WERI-Rb-1 (cell line): ENCODE results near the gene MTRF1L.
A peak's percentile ranks its signal among the peaks of the same experiment; 100 is the strongest.

Source experiments
- DNase-seq: peaks from one replicate; pipeline ENCODE4 v3.0.0-alpha.2; 2020
- H3K27ac ChIP-seq: fragments of 250-450 bp; sonication (Bioruptor Pico); 2 replicates; pipeline ENCODE4 v1.5.1; 2020; ENCODE audit warnings: mild to moderate bottlenecking, moderate library complexity
- H3K27me3 ChIP-seq: fragments of 250-450 bp; sonication (Bioruptor Pico); 2 replicates; pipeline ENCODE4 v1.5.1; 2021; ENCODE audit warnings: mild to moderate bottlenecking, low read depth, moderate library complexity; ENCODE audit not compliant: insufficient read depth, severe bottlenecking
- H3K36me3 ChIP-seq: fragments of 250-450 bp; sonication (Bioruptor Pico); 2 replicates; pipeline ENCODE4 v1.5.1; 2020; ENCODE audit warnings: mild to moderate bottlenecking, moderate library complexity
- H3K4me3 ChIP-seq: 2 replicates; pipeline ENCODE4 v1.5.1; 2011; ENCODE audit warnings: low read depth, mild to moderate bottlenecking, control low read depth, low read length
- H3K9me3 ChIP-seq: fragments of 250-450 bp; sonication (Bioruptor Pico); 2 replicates; pipeline ENCODE4 v1.5.1; 2021; ENCODE audit warnings: mild to moderate bottlenecking, moderate library complexity; ENCODE audit not compliant: severe bottlenecking
- CTCF ChIP-seq: IDR thresholded peaks from 2 replicates; pipeline ENCODE4 v1.5.1; 2011; ENCODE audit warnings: low read depth, mild to moderate bottlenecking, control low read depth, inconsistent platforms, low read length

The MTRF1L gene

GRCh38 chr6:153023977-153024708, 21.6 kb upstream of the MTRF1L start:
- Histone ChIP-seq H3K27me3 (no peaks in the 10 kb centered on the region), H3K9me3 (no peaks in the 10 kb centered on the region), H3K27ac (no peak overlapping the region), H3K36me3 (no peaks in the 10 kb centered on the region), H3K4me3 (no peak overlapping the region)
- TF ChIP-seq CTCF = peak; percentile 71
- peak; percentile 43 for DNase-seq

- H3K9me3 ChIP-seq = no peaks in the 10 kb centered on the region
- no peak for TF ChIP-seq CTCF
- DNase-seq = no peak
- no peaks in the 10 kb centered on the region for H3K36me3 ChIP-seq
- H3K27me3 ChIP-seq = no peaks in the 10 kb centered on the region
- no peak overlapping the region for H3K27ac ChIP-seq
- H3K4me3 ChIP-seq = no peak overlapping the region
Measured at GRCh38 chr6:153018355-153018754, 15.8 kb upstream of the MTRF1L start.

GRCh38 chr6:153016846-153017245, 14.3 kb upstream of the MTRF1L start:
- Histone ChIP-seq H3K4me3 (no peak overlapping the region), H3K36me3 (no peaks in the 10 kb centered on the region), H3K27me3 (no peaks in the 10 kb centered on the region), H3K27ac (no peak overlapping the region), H3K9me3 (no peaks in the 10 kb centered on the region)
- no peak for TF ChIP-seq CTCF
- no peak for DNase-seq

- no peak overlapping the region for H3K27ac ChIP-seq
- TF ChIP-seq CTCF = no peak
Measured at GRCh38 chr6:153015094-153015640, 12.7 kb upstream of the MTRF1L start.

GRCh38 chr6:153013438-153013837, 10.9 kb upstream of the MTRF1L start:
- no peaks in the 10 kb centered on the region for H3K36me3 ChIP-seq
- no peak for DNase-seq
- H3K9me3 ChIP-seq = no peaks in the 10 kb centered on the region
- H3K27me3 ChIP-seq = no peaks in the 10 kb centered on the region
- no peak overlapping the region for H3K4me3 ChIP-seq
- no peak for TF ChIP-seq CTCF
- H3K27ac ChIP-seq = no peak overlapping the region

More at GRCh38 chr6:153015094-153015640, 12.7 kb upstream of the MTRF1L start:
- no peak for DNase-seq
- Histone ChIP-seq H3K4me3 (no peak overlapping the region), H3K27me3 (no peaks in the 10 kb centered on the region), H3K36me3 (no peaks in the 10 kb centered on the region), H3K9me3 (no peaks in the 10 kb centered on the region)
